Measurements from ENCODE around the gene CC2D1A.

GRCh38 chr19:13966684-13967128, 60.7 kb downstream of the CC2D1A start:
- TF ChIP-seq POLR2A (IDR thresholded peaks at IDR 0.05) (no peak), CTCF (IDR thresholded peaks at IDR 0.05) (no peak), EP300 (IDR thresholded peaks at IDR 0.05; ENCODE audit: low read depth) (no peak), POLR2AphosphoS5 (IDR thresholded peaks at IDR 0.05) (no peak)
